CD14-positive monocyte (primary cell): ENCODE data around the gene CEP55. TPM values are rescaled to one million over a fixed set of nuclear protein-coding genes. Genes with fewer than 3 reads are reported as not detected.

ENCODE experiments used
- DNase-seq, 3 donors: peaks; one replicate each; pipeline ENCODE4 v3.0.0-alpha.2; 2011 to 2022
- H2AFZ ChIP-seq: 2 replicates; pipeline ENCODE4 v1.6.0; 2012; ENCODE audit warnings: mild to moderate bottlenecking, low read depth, low read length, inconsistent platforms; ENCODE audit not compliant: insufficient read depth, poor library complexity, severe bottlenecking
- H3K27ac ChIP-seq, 2 donors: 1 replicate in 1 of 2; 2 replicates in 1 of 2; pipeline ENCODE4 v1.5.1; 2012 to 2013; ENCODE audit warnings: low read length in 2 of 2, control low read depth in 1 of 2, inconsistent platforms in 1 of 2, low read depth in 1 of 2, mild to moderate bottlenecking in 1 of 2
- H3K27me3 ChIP-seq, 2 donors: one replicate each; pipeline versions ENCODE4 v1.6.0 to v1.6.1; 2011 to 2013; ENCODE audit warnings: low read length in 2 of 2; ENCODE audit not compliant: control insufficient read depth in 2 of 2, insufficient read depth in 2 of 2
- H3K36me3 ChIP-seq, 2 donors: replicated peaks in 1 of 2; 1 replicate in 1 of 2; 2 replicates in 1 of 2; pipeline versions ENCODE4 v1.5.1 to v1.6.1; 2012 to 2013; ENCODE audit warnings: low read length in 2 of 2, control low read depth in 1 of 2, inconsistent platforms in 1 of 2, mild to moderate bottlenecking in 1 of 2; ENCODE audit not compliant: insufficient read depth in 2 of 2, control insufficient read depth in 1 of 2
- H3K4me1 ChIP-seq, 2 donors: 1 replicate in 1 of 2; 2 replicates in 1 of 2; pipeline versions ENCODE4 v1.5.1 to v1.6.1; 2012 to 2013; ENCODE audit warnings: low read length in 2 of 2, control low read depth in 1 of 2, inconsistent platforms in 1 of 2, mild to moderate bottlenecking in 1 of 2, moderate library complexity in 1 of 2; ENCODE audit not compliant: insufficient read depth in 2 of 2, control insufficient read depth in 1 of 2
- H3K4me2 ChIP-seq: replicated peaks from 2 replicates; pipeline ENCODE3; 2012; ENCODE audit warnings: low read length, moderate library complexity, mild to moderate bottlenecking; ENCODE audit not compliant: poor library complexity, severe bottlenecking; ENCODE audit errors: extremely low read depth
- H3K4me3 ChIP-seq, 3 experiments: fragments of 200-600 bp in 1 of 3; sonication (generic) in 1 of 3; replicated peaks in 1 of 3; 1 replicate in 2 of 3; 2 replicates in 1 of 3; pipeline ENCODE4 v1.5.1; 2011 to 2013; ENCODE audit warnings: low read length in 3 of 3, mild to moderate bottlenecking in 3 of 3, control low read depth in 2 of 3, low read depth in 2 of 3, inconsistent platforms in 1 of 3, moderate library complexity in 1 of 3
- H3K79me2 ChIP-seq: 2 replicates; pipeline ENCODE4 v1.6.0; 2012; ENCODE audit warnings: mild to moderate bottlenecking, control low read depth, inconsistent platforms, low read length, moderate library complexity; ENCODE audit not compliant: insufficient read depth
- H3K9ac ChIP-seq: 2 replicates; pipeline ENCODE4 v1.6.0; 2017; ENCODE audit warnings: low read length, mild to moderate bottlenecking; ENCODE audit not compliant: insufficient read depth, poor library complexity, severe bottlenecking
- H3K9me3 ChIP-seq, 2 donors: replicated peaks in 1 of 2; 1 replicate in 1 of 2; 2 replicates in 1 of 2; pipeline versions ENCODE4 v1.5.1 to v1.6.1; 2012 to 2013; ENCODE audit warnings: low read length in 2 of 2, control low read depth in 1 of 2; ENCODE audit not compliant: control insufficient read depth in 1 of 2, insufficient read depth in 1 of 2
- H4K20me1 ChIP-seq: 2 replicates; pipeline ENCODE4 v1.6.0; 2012; ENCODE audit warnings: mild to moderate bottlenecking, low read length, control low read depth, moderate library complexity; ENCODE audit not compliant: insufficient read depth
- H3K27ac Mint-ChIP-seq, 7 donors: one replicate each; pipeline ENCODE4 v1.8.0; 2020; ENCODE audit warnings: mild to moderate bottlenecking in 7 of 7, mixed read lengths in 7 of 7, moderate library complexity in 6 of 7, inconsistent platforms in 2 of 7
- H3K27me3 Mint-ChIP-seq, 3 donors: one replicate each; pipeline ENCODE4 v1.8.0; 2021 to 2022; ENCODE audit warnings: low read depth in 3 of 3, mild to moderate bottlenecking in 3 of 3, mixed read lengths in 3 of 3, moderate library complexity in 3 of 3, inconsistent platforms in 1 of 3
- H3K36me3 Mint-ChIP-seq, 2 donors: one replicate each; pipeline ENCODE4 v1.8.0; 2020; ENCODE audit warnings: mixed read lengths in 2 of 2, inconsistent platforms in 1 of 2, mild to moderate bottlenecking in 1 of 2
- H3K4me1 Mint-ChIP-seq: one replicate; pipeline ENCODE4 v1.8.0; 2020; ENCODE audit warnings: mild to moderate bottlenecking, mixed read lengths
- H3K4me3 Mint-ChIP-seq, 2 donors: one replicate each; pipeline ENCODE4 v1.8.0; 2020; ENCODE audit warnings: mild to moderate bottlenecking in 2 of 2, mixed read lengths in 2 of 2, moderate library complexity in 1 of 2
- H3K9me3 Mint-ChIP-seq, 7 donors: one replicate each; pipeline ENCODE4 v1.8.0; 2020 to 2022; ENCODE audit warnings: mixed read lengths in 7 of 7, mild to moderate bottlenecking in 6 of 7, moderate library complexity in 6 of 7, inconsistent platforms in 2 of 7
- CTCF ChIP-seq: fragments of 200-600 bp; IDR thresholded peaks from one replicate; pipeline ENCODE4 v1.8.0; 2022; ENCODE audit warnings: antibody characterized with exemption, mild to moderate bottlenecking
- WGBS: methylation state at CpG from one replicate; pipeline ENCODE4 v1.1.5; 2013; ENCODE audit warnings: missing lambda C conversion rate; ENCODE audit not compliant: insufficient coverage; 5-methylcytosine and 5-hydroxymethylcytosine counted together
- intact Hi-C, 2 donors: fragments of 100-400 bp; cut with micrococcal nuclease; formaldehyde crosslinking; loops; one replicate each; pipeline versions ENCODE4 v1.15.0 to v1.15.1; 2023
- polyA plus RNA-seq, 3 donors: library from polyadenylated mRNA; depleted of rRNA in 1 of 3; unstranded in 2 of 3; stranded (reverse) in 1 of 3; fragments of 300-500 nt in 2 of 3; fragments of >200 nt in 1 of 3; fragmentation: Illumina TruSeq in 2 of 3; gene quantifications; 1 replicate in 2 of 3; 2 replicates in 1 of 3; pipeline ENCODE4 v1.2.3, GENCODE V29; 2012 to 2021

Gene CEP55
- polyA plus RNA-seq, 3 donors: 0.05 to 0.26 TPM; not detected in 1

- peak overlapping the region; percentile 57 for H2AFZ ChIP-seq
- peak overlapping the region; percentile 88 to 96 (median 93) for H3K27ac Mint-ChIP-seq
- H3K27ac ChIP-seq: peak overlapping the region; percentile 69 to 81
- H3K27me3 Mint-ChIP-seq: peaks cover 0 to 3% (median 2%) of the 10 kb centered on the region in 3 donors
- no peak for TF ChIP-seq CTCF
- H3K4me1 ChIP-seq: peaks cover 61 to 68% of the 10 kb centered on the region in 2 donors
- peaks cover 68% of the 10 kb centered on the region for H3K79me2 ChIP-seq
- H3K36me3 Mint-ChIP-seq: peaks cover 22 to 30% of the 10 kb centered on the region in 2 donors
- no peak overlapping the region for H3K9ac ChIP-seq
- peaks cover 70% of the 10 kb centered on the region for H3K4me1 Mint-ChIP-seq
- H3K27me3 ChIP-seq: no peaks in the 10 kb centered on the region
- H3K9me3 ChIP-seq: no peaks in the 10 kb centered on the region
- peaks cover 27% of the 10 kb centered on the region for H4K20me1 ChIP-seq
- peak; percentile 65 to 72 (median 70) for DNase-seq
- peak overlapping the region; percentile 57 to 83 for H3K4me3 Mint-ChIP-seq
- WGBS: 0% methylated on average over 9 of the region's 9 CpGs
- H3K9me3 Mint-ChIP-seq: peaks cover 0 to 1% (median 0%) of the 10 kb centered on the region in 7 donors
- H3K36me3 ChIP-seq: peaks cover 5 to 18% of the 10 kb centered on the region in 2 donors
- peak overlapping the region in 1 of 3 experiments; percentile 37 for H3K4me3 ChIP-seq
- peak overlapping the region; percentile 17 for H3K4me2 ChIP-seq
- intact Hi-C loops: no loop called here
Measured at GRCh38 chr10:93462881-93463280, 33.5 kb upstream of the CEP55 start.

GRCh38 chr10:93463723-93464476 is 32.5 kb upstream of the CEP55 start:
- intact Hi-C loops: no loop called here
- Mint-ChIP-seq H3K27me3 (peaks cover 0 to 3% (median 2%) of the 10 kb centered on the region in 3 donors), H3K36me3 (peaks cover 25 to 32% of the 10 kb centered on the region in 2 donors), H3K4me3 (peak overlapping the region in 1 of 2 donors; percentile 66), H3K9me3 (peaks cover 0 to 1% (median 0%) of the 10 kb centered on the region in 7 donors), H3K27ac (peak overlapping the region; percentile 75 to 96 (median 90)), H3K4me1 (peaks cover 72% of the 10 kb centered on the region)
- Histone ChIP-seq H3K79me2 (peaks cover 72% of the 10 kb centered on the region), H3K4me3 (peak overlapping the region in 1 of 3 experiments; percentile 37), H3K4me2 (peak overlapping the region; percentile 54), H4K20me1 (peaks cover 29% of the 10 kb centered on the region), H3K27me3 (no peaks in the 10 kb centered on the region), H3K36me3 (peaks cover 12 to 29% of the 10 kb centered on the region in 2 donors), H3K27ac (peak overlapping the region; percentile 69 to 81), H3K9ac (no peak overlapping the region), H3K4me1 (peaks cover 60 to 66% of the 10 kb centered on the region in 2 donors), H3K9me3 (no peaks in the 10 kb centered on the region), H2AFZ (no peak overlapping the region)
- 0% methylated on average over 1 of the region's 6 CpGs for WGBS
- TF ChIP-seq CTCF: no peak
- DNase-seq: peak; percentile 40 to 70 (median 54)
